Stimulated activated CD4-positive, alpha-beta T cell treated with anti-CD3 and anti-CD28 coated beads, Interleukin-15, amount 100 ng/mL, for 24 hours (primary cell): ENCODE data around the gene NUP214.
A peak's percentile ranks its signal among the peaks of the same experiment; 100 is the strongest.
"Not testable (repeated sequence)": the region's sequence is repeated elsewhere in the genome, so short reads cannot be mapped to it uniquely, and the experiment has no call there.

Source experiments
- DNase-seq: peaks from one replicate; pipeline ENCODE4 v3.0.0-alpha.2; 2020

The NUP214 gene

DNA sequence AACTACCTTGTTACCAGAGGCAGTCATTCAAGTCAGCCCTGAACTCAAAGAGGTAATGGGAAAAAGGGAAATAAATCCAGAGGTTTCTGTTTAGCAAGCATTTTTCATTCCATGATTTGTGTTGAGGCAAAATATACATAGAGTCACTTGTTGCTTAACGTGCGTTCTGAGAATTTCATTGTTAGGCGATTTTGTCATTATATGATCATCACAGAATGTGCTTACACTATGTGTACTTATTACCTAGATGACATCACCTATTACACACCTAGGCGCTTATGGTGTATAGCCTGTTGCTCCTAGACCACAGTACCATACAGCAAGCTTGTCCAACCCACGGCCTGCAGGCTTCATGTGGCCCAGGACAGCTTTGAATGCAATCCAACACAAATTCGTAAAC is 36.2 kb downstream of the NUP214 start:
- DNase-seq, result no peak

DNA sequence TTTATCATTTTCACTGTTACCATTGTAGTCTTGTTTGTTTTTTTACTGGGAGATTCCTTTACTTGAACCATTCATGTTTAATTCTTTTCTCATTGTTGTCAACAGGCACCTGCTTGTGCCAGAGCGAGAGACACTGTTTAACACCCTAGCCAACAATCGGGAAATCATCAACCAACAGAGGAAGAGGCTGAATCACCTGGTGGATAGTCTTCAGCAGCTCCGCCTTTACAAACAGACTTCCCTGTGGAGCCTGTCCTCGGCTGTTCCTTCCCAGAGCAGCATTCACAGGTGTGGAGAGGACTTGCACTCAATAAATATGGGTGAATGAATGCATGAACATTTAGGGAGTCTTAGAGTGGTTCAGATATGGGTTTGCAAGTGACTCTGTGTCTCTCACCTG is 37.5 kb downstream of the NUP214 start:
- no peak for DNase-seq

GRCh38 chr9:131165523-131165922 is 40.1 kb downstream of the NUP214 start:
- DNase-seq, result no peak

- no peak for DNase-seq
These were observed 41.8 kb downstream of the NUP214 start for GRCh38 chr9:131167146-131167692.

- DNase-seq, result no peak
These were observed 42.5 kb downstream of the NUP214 start for GRCh38 chr9:131167936-131168335.

- no peak for DNase-seq
These were observed 44.3 kb downstream of the NUP214 start for GRCh38 chr9:131169563-131170240.

DNA sequence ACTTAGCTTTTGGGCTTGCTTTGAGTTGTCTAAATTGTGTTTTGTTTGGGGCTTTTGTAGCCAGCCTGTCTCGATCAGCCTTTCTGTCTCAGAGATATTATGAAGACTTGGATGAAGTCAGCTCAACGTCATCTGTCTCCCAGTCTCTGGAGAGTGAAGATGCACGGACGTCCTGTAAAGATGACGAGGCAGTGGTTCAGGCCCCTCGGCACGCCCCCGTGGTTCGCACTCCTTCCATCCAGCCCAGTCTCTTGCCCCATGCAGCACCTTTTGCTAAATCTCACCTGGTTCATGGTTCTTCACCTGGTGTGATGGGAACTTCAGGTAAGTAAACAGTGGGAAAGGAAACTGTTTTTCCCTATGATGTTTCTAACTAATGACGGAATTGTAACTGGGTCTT is 48.6 kb downstream of the NUP214 start:
- no peak for DNase-seq

GRCh38 chr9:131174681-131175239 is 49.4 kb downstream of the NUP214 start:
- no peak for DNase-seq

GRCh38 chr9:131177898-131178297 is 52.5 kb downstream of the NUP214 start:
- no peak for DNase-seq

- peak; percentile 79 for DNase-seq
These were observed 53.0 kb downstream of the NUP214 start for GRCh38 chr9:131178382-131178781.

- no peak for DNase-seq
These were observed 53.5 kb downstream of the NUP214 start for GRCh38 chr9:131178926-131179325.

DNA sequence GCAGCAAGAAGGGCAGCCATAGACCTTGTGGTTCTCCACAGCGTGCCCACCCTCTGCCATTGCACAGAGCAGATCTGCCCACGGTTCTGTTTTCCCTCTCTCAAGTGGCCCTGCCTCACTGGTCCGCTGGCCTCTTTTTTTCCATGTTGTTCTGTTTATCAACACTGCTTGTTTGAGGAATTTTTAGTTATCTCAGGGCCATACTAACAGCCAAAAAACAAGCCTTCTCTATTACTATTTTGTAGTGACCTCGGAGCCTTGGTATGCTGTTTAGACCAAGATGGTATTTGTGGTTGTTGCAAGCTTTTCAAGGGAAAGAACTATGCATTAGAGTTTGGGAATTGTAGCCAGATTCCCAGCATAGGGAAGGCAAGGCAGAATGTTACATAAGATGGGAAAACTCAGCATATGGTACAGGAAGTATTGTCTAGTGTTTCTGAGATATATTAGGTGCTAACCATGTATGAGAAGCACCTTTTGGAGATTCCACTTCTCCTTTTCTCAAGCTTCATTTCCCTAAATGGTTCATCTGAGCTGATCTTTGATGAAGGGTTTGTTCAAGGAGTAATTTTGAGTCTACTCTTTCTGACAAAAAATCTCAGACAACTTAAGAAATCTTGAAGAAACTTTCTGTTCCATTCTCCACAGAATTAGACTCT is 54.3 kb downstream of the NUP214 start:
- DNase-seq, result no peak

GRCh38 chr9:131180454-131180853 is 55.1 kb downstream of the NUP214 start:
- DNase-seq, result no peak

GRCh38 chr9:131181091-131181681 is 55.8 kb downstream of the NUP214 start:
- no peak for DNase-seq

GRCh38 chr9:131185924-131186323 is 60.5 kb downstream of the NUP214 start:
- DNase-seq, result no peak

- no peak for DNase-seq
These were observed 61.2 kb downstream of the NUP214 start for GRCh38 chr9:131186622-131187021.

DNA sequence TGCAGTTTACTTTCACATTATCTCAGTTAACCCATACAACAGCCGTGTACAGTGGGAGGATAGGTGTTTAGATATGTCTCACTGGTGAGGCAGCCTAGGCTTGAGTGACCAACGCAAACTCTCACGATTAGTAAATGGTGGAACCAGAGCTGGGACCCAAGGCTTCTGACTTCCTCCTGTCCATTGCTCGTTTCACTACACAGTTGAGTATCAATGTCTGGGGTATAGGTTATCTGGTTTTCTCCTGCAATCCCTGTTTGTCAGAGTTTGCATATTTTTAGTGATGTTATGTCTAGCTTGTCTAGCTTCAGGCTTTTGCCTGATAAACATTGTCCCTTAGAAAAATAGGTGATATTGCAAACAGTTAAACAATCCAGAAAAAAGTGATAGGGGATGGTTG is 62.6 kb downstream of the NUP214 start:
- no peak for DNase-seq

DNA sequence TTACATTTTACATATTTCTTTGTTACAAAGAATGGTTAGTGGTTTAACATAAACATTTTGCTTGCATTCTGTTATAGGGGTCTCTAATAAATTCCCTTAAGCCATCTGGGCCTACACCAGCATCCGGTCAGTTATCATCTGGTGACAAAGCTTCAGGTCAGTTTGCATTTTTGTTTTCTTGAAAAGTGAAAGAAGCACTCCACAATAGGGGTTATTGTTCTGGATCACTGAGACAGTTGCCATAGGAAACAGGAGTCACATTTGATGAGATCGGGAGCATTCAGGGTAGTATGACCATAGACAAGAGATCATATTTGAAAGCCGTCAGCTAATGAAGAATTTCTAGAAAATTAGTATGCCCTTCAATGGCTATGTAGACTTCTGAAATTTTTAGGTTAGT is 63.6 kb downstream of the NUP214 start:
- DNase-seq, result no peak

DNA sequence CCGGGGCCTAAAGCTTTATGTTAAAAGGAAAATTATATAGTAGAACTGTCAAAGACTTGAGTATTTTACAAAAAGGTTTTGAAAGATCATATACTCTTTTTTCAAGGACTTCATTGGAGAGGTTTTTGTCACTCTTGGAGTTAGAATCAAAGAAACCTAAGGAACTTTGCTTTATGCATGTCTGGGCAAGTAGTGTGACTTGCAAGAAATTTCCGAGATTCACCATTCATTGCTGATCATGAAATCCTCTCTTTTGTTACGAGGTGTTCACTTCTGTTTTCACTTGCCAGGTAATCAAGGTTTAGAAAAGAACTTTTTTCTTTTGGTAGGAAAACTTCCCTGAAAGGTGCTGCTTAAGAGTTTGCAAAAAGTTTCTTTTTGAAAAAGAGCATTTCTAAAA is 64.8 kb downstream of the NUP214 start:
- no peak for DNase-seq

- not testable (repeated sequence) for DNase-seq
These were observed 65.6 kb downstream of the NUP214 start for GRCh38 chr9:131191032-131191431.

DNA sequence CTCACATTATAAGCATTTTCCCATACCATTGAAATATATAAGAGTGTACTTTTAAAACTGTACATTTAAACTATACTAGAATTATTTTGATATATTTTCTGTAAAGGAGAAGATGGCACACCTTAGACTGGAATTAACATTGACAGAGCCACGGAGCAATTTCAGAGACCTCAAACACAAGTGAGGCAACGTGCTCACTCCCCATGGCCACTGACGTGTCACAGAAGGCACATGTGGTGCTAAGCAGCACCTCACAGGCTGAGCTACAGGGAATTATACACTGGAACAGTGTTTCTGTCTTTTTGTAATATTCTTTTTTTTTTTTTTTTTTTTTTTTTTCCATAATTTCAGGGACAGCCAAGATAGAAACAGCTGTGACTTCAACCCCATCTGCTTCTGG is 66.5 kb downstream of the NUP214 start:
- DNase-seq, result no peak

- no peak for DNase-seq
These were observed 67.7 kb downstream of the NUP214 start for GRCh38 chr9:131193051-131193450.

GRCh38 chr9:131194762-131195161 is 69.4 kb downstream of the NUP214 start:
- no peak for DNase-seq
